Hematopoietic multipotent progenitor cell treated with erythropoietin and hydrocortisone succinate and interleukin-3 and kit ligand, for 4 days (in vitro differentiated cells): ENCODE results near the gene TTN.

Experiments used
- DNase-seq: peaks from one replicate; pipeline ENCODE4 v3.0.0-alpha.2; 2015

Gene TTN

GRCh38 chr2:178480227-178481181 is 326.7 kb downstream of the TTN start, which contains the start of gene PLEKHA3:
Gene PLEKHA3 (plus strand): TSS chr2:178480457. CDS start chr2:178480870, 413 bp downstream.
- DNase-seq: peak; percentile 96

- DNase-seq: no peak
These were observed 327.4 kb downstream of the TTN start for GRCh38 chr2:178479758-178480226.

DNA sequence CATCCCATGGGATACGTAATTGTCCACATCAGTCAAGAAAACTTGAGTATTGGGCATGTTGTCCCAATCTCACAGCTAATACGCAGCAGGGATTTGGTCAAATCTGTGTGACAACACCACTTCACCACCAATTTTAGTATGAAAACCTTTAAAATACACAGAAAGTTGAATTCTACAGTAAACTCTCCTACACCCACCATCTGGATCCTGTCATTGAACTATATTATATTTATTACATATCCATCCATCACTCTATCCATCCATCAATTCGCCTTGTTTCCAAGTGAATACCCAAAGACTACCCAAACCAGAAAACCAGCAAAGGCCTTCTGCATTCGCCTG is 328.0 kb downstream of the TTN start:
- no peak for DNase-seq

DNA sequence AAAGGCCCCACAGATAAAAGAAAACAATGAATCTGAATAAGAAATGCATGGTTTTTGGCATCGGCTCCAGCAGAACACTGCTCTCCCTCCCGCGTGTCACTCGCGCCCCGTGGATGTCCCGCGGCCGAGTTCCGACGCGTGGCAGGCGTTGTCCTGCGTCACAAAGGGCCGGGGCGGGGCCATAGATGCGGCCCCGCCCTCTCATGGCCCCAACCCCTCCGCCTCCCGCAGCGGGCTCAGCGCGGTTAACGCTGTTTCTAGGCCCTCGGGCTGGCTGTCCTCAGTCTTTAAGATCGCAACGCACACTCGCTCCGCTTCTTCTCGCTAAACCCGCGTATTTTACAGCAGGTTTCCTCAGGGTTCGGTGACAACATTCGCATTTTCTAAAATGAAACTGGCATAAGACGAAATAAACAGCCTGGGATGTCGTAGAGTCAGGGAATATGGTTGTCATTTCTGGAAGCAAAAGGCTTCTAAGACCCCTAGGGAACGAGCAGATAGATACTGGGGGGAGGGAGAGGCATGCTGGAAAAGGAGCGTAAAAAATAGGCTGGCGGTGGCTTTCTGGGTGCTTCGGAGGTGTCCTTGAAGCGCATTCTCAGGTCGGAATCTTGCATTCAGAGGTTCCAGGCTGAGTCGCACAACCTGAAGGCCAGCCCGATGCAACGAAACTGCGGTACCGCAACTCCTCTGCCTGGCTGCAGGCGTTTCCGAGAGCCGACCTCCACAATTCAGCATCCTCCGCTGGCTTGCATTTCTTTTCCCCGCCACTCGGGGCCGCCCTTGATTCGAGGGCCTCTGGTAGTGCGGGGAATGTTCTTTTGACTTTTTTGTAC is 328.6 kb downstream of the TTN start, which contains the start of gene FKBP7:
FKBP7 (minus strand) TSS at position 162 of the 836 bp plus-strand sequence; CDS start at position 61, 101 bp downstream.
- DNase-seq: peak; percentile 92

DNA sequence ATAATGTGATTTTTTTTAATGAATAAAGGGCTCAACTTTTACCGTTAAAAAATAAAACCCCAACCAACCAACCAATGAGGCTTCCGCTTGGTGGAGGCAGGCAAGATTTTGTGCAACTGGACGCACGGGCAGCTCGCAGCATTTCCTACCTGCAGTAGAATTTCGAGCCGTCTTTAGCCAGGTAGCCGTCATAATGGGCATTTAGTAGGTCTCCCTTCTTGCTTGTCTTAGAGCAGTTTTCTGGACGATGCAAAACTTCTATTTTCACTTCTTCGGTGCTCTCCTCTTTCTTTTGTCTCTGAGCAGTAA is 329.1 kb downstream of the TTN start:
- DNase-seq: peak; percentile 34

- peak; percentile 22 for DNase-seq
These were observed 329.6 kb downstream of the TTN start for GRCh38 chr2:178477443-178478129.

DNA sequence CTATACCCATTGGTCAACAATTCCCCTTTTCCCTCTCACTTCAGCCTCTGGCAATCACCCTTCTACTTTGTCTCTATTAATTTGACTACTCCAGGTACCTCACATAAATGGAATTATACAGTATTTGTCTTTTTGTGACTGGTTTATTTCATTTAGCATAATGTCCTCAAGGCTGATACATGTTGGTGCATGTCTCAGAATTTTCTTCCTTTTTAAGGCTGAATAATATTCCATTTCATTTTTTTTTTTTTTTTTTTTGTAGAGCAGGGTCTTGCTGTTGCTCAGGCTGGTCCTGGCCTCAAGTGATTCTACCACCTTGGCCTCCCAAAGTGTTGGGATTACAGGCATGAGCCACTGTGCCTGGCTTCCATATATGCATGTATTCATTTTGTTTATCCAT is 330.7 kb downstream of the TTN start:
- DNase-seq: no peak
